Motor neuron (in vitro differentiated cells): ENCODE measurements around the gene IL9R. TPM values are rescaled to one million over a fixed set of nuclear protein-coding genes. Genes with fewer than 3 reads are reported as not detected.

Source experiments
- ATAC-seq, 8 experiments: fragments of 200-7000 bp; cut with Tn5 transposase; replicated peaks in 6 of 8; 2 replicates each; pipeline ENCODE4 v1.8.0; 2021; ENCODE audit warnings: mild to moderate bottlenecking in 8 of 8, moderate library complexity in 8 of 8
- H3K27ac ChIP-seq, 2 donors: fragments of 250-450 bp; sonication (Bioruptor Pico); 2 replicates each; pipeline ENCODE4 v1.9.0; 2021; ENCODE audit warnings: antibody characterized with exemption in 2 of 2, mild to moderate bottlenecking in 2 of 2, moderate library complexity in 1 of 2
- H3K4me1 ChIP-seq, 2 donors: fragments of 250-450 bp; sonication (Bioruptor Pico); replicated peaks in 1 of 2; 2 replicates each; pipeline ENCODE4 v1.6.1; 2021; ENCODE audit warnings: antibody characterized with exemption in 2 of 2, mild to moderate bottlenecking in 2 of 2, moderate library complexity in 1 of 2
- H3K4me3 ChIP-seq, 5 donors: fragments of 250-450 bp; sonication (Bioruptor Pico); 2 replicates each; pipeline ENCODE4 v1.9.0; 2021; ENCODE audit warnings: antibody characterized with exemption in 5 of 5, mild to moderate bottlenecking in 5 of 5, moderate library complexity in 4 of 5
- WGBS, 10 experiments: fragments of 450-650 bp; shearing (Covaris generic); methylation state at CpG; one replicate each; pipeline ENCODE4 v1.0.0; 2022; 5-methylcytosine and 5-hydroxymethylcytosine counted together
- in situ Hi-C, 9 experiments: fragments of 400-800 bp; cut with MboI; loops; one replicate each; pipeline ENCODE4 v1.15.0; 2021; ENCODE audit warnings: low sequenced_read_pairs in 9 of 9, low pct_unique_long_range_greater_than_20kb in 2 of 9; ENCODE audit not compliant: unreplicated experiment in 9 of 9
- total RNA-seq, 8 experiments: library from RNA; unstranded; fragments of 300-600 nt; gene quantifications; 2 replicates each; pipeline versions ENCODE4 v1.2.3 to v1.2.4, GENCODE V29; 2022

Gene IL9R, protein sequence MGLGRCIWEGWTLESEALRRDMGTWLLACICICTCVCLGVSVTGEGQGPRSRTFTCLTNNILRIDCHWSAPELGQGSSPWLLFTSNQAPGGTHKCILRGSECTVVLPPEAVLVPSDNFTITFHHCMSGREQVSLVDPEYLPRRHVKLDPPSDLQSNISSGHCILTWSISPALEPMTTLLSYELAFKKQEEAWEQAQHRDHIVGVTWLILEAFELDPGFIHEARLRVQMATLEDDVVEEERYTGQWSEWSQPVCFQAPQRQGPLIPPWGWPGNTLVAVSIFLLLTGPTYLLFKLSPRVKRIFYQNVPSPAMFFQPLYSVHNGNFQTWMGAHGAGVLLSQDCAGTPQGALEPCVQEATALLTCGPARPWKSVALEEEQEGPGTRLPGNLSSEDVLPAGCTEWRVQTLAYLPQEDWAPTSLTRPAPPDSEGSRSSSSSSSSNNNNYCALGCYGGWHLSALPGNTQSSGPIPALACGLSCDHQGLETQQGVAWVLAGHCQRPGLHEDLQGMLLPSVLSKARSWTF
- total RNA-seq: under 1 TPM in 4 of 8 experiments, not detected in 4; 0.28 to 0.46 (median 0.41) TPM

DNA sequence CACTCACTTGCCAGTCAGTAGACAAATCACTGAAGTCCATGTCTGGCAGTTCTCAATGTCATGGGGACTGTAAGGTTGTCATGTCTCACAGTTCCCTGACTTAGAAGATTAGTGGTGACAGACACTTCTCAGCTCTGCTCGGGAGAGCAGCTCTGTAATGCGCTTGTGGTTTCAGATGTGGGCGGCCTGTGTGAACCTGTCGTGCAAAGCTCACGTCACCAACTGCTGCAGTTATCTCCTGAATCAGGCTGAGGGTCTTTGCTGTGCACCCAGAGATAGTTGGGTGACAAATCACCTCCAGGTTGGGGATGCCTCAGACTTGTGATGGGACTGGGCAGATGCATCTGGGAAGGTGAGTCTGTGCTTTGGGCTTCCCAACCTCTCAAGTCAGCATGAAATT, at the start of gene IL9R:
TSS of gene IL9R (plus strand) at position 261 of the 400 bp plus-strand sequence. CDS start at position 325, 64 bp downstream.
- Histone ChIP-seq H3K4me3 (no peak within 1 kb of the TSS), H3K27ac (no peak within 1 kb of the TSS), H3K4me1 (no peaks in the 10 kb centered on the region)
- ATAC-seq: no peak
- 27 to 66% (median 45%) methylated on average over 2 to 4 of the region's 5 CpGs; no CpG with 5 or more reads in 7 of the 10 experiments for WGBS, 10 experiments
- in situ Hi-C loops: no loop called here

DNA sequence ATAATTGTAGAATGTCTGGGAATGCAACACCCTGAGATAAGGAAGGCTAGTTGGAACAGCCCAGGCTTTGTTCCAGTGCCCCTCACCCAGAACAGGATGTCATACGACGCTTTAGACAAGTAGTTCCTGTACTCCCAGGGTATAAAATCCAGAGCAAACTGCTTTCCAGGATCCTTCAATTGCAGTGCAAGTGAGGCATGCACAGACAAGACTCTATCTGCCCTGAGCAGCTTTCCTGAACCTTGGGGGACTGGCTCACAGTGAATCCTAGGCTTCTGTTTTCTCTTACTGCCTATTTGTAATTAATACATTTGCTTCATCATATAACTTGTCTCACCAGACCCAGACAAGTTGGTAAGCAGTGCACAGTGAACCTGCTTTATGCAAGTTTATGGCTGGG, 48.4 kb upstream of the IL9R start:
- peak in 1 of 8 experiments; percentile 20 for ATAC-seq
- WGBS, 10 experiments: 20 to 90% (median 53%) methylated on average over 1 to 2 of the region's 2 CpGs; no CpG with 5 or more reads in 4 of the 10 experiments

DNA sequence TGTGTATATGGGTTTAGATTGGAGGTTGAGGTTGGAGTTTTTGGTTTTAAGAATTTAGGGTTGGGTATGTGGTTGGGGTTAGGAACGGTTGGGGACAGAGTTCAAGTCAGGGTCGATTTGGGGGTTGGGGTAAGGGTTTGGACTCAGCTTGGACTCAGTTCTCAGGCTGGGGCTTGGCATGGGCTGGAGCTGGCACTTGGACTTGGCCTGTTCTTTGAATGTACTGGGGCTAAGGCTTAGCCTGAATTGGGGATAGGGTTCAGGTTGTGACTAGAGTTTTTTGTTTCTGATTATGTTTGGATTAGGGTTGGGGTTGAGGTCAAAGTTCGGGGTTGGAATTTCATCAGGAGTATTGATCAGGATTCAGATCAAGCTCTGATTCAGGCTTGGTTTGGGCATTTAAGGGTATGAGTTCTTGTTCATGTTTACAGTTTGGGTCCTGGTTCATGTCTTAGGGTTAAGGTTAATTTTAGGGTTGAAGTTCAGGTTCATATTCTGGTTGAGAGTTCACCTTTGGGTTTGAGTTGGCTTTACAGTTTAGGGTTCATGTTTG, 46.2 kb upstream of the IL9R start:
- Histone ChIP-seq H3K27ac (no peak overlapping the region), H3K4me1 (no peaks in the 10 kb centered on the region), H3K4me3 (no peak overlapping the region)
- ATAC-seq: no peak
- 17 to 100% (median 46%) methylated on average over 1 to 3 of the region's 3 CpGs; no CpG with 5 or more reads in 4 of the 10 experiments for WGBS, 10 experiments
- in situ Hi-C loops: no loop called here

More for the DNA sequence above, 48.4 kb upstream of the IL9R start:
- in situ Hi-C loops: no loop called here
- Histone ChIP-seq H3K4me3 (no peak overlapping the region), H3K4me1 (no peaks in the 10 kb centered on the region), H3K27ac (no peak overlapping the region)

DNA sequence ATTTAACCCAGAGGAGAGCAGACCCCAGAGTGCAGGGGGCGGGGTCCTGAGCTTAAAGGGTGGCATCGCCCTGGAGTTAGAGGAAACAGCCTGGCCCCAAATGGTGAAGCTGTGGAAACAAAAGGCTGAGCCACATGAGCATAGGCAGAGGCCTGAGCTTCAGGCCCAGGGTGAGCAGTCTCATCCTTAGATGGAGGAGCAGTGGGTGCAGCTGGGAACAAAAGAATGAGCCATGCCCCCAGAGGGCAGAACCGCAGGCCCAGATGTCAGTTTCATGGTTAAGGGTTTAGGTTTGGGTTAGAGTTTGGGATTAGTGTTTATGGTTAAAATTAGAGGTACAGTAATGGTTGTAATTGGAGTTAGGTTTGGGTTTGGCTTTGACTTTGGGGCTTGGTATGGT, 44.4 kb upstream of the IL9R start:
- H3K27ac ChIP-seq: no peak overlapping the region
- H3K4me1 ChIP-seq: no peaks in the 10 kb centered on the region
- 30 to 61% (median 40%) methylated on average over 2 to 3 of the region's 3 CpGs; no CpG with 5 or more reads in 4 of the 10 experiments for WGBS, 10 experiments
- in situ Hi-C loops: no loop called here
- ATAC-seq: no peak
- H3K4me3 ChIP-seq: no peak overlapping the region

DNA sequence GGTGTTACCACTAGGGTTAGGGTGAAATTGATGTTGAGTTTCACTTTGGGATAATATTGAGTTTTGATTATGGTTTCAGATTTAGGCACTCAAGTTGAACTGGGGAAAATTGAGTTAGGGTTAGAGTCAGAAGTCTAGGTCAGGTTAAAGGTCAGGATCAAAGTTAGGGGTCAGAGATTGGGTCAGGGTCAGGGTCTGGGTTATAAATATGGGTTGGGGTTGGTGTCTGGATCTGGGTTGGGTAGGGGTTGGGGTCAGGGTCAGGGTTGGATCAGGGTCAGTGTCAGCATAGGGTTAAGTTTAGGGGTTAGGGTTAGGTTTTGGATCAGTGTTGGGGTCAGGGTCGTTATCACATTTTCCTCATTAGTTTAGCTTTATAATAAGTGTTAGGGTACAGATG, 42.7 kb upstream of the IL9R start:
- H3K4me3 ChIP-seq: no peak overlapping the region
- 20% methylated on average over 1 of the region's 1 CpG; no CpG with 5 or more reads in 9 of the 10 experiments for WGBS, 10 experiments
- H3K27ac ChIP-seq: no peak overlapping the region
- H3K4me1 ChIP-seq: no peaks in the 10 kb centered on the region
- ATAC-seq: no peak
- in situ Hi-C loops: no loop called here

DNA sequence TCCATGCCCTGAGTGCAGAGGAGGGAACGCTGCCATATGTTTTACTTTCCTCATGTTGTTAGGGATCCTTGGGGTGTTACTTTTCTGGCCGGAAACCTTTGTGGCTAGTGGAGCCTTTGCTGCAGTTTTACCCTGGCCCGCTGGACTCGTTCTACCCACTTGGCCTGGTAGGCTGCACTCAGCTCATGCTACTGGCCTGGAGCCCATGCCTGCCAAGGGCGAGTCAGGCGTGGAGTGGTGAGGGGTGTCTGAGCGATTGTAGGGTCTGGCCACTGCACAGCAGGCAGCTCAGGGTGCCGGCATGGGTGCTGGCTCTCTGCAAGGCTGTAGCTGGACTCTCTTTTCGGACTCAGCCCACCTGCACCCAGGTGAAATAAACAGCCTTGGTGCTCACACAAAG, 41.4 kb upstream of the IL9R start:
- WGBS, 10 experiments: 76 to 100% (median 87%) methylated on average over 1 to 3 of the region's 9 CpGs; no CpG with 5 or more reads in 5 of the 10 experiments
- no peak overlapping the region for H3K27ac ChIP-seq
- ATAC-seq: no peak
- H3K4me1 ChIP-seq: no peaks in the 10 kb centered on the region
- in situ Hi-C loops: no loop called here
- H3K4me3 ChIP-seq: no peak overlapping the region

DNA sequence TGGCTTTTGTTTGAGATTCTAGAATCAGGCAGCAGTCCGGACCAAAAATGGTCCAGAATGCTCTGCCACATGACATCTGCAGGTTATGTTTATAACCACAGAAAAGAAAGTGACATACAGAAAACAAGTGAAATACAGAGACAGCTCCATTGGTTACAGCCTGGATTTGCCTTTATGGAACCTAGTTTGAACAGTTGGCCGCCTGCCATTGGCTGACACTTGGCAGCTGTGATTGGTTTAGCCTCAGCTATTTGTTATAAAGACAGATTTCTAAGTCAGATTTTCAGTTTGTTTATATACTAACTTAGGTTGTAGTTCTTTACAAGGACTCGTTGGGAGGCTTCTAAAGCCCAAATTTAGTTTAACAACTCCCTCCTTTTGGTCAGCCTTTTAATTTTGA, 40.8 kb upstream of the IL9R start:
- Histone ChIP-seq H3K4me1 (no peaks in the 10 kb centered on the region), H3K27ac (no peak overlapping the region), H3K4me3 (no peak overlapping the region)
- no peak for ATAC-seq
- in situ Hi-C loops: no loop called here
- WGBS, 10 experiments: 28 to 66% (median 40%) methylated on average over 1 to 3 of the region's 3 CpGs; no CpG with 5 or more reads in 3 of the 10 experiments

- no peak overlapping the region for H3K4me3 ChIP-seq
- no peaks in the 10 kb centered on the region for H3K4me1 ChIP-seq
- ATAC-seq: no peak
- H3K27ac ChIP-seq: no peak overlapping the region
- in situ Hi-C loops: no loop called here
- WGBS, 10 experiments: 16 to 60% (median 50%) methylated on average over 1 to 5 of the region's 7 CpGs; no CpG with 5 or more reads in 4 of the 10 experiments
These were observed 39.7 kb upstream of the IL9R start for GRCh38 chrX:155957843-155958242.

DNA sequence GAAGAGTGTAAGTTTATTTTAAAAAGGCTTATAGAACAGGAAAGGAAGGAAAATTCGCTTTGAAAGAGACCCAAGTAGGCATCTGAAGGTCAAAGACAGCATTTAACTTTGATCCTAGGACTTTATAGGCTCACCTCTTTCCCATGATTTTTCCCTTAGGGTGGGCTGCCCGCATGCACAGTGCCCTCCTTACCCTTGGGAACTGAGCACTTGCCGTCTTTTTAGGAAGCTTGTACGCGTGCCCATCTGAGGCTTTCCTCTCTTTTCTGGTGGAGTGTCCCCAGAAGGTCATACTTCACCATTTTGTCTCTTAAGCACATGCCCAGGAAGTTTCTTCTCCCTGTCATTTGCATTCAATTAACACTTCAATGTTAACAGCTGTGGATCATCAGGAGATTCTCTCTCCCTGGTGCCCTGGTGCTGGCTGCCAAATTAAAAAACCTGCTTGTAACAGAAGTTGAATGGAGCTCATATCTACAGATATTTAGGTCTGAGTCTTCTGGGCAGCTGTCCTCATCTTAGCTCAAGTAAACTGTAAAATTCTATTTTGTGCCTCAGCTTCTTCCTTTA, 38.4 kb upstream of the IL9R start:
- no peak overlapping the region for H3K4me3 ChIP-seq
- peak in 3 of 8 experiments; percentile 33 to 57 (median 36) for ATAC-seq
- WGBS, 10 experiments: 0 to 59% (median 16%) methylated on average over 1 to 5 of the region's 5 CpGs; no CpG with 5 or more reads in 1 of the 10 experiments
- no peaks in the 10 kb centered on the region for H3K4me1 ChIP-seq
- no peak overlapping the region for H3K27ac ChIP-seq
- in situ Hi-C loops: no loop called here

- 0 to 50% (median 36%) methylated on average over 1 of the region's 1 CpG; no CpG with 5 or more reads in 5 of the 10 experiments for WGBS, 10 experiments
- no peak for ATAC-seq
- H3K27ac ChIP-seq: no peak overlapping the region
- no peaks in the 10 kb centered on the region for H3K4me1 ChIP-seq
- in situ Hi-C loops: no loop called here
- no peak overlapping the region for H3K4me3 ChIP-seq
These were observed 34.6 kb upstream of the IL9R start for GRCh38 chrX:155962906-155963305.

- ATAC-seq: peak in 3 of 8 experiments; percentile 71 to 94 (median 75)
- Histone ChIP-seq H3K27ac (no peak overlapping the region), H3K4me3 (no peak overlapping the region), H3K4me1 (no peaks in the 10 kb centered on the region)
- 5 to 60% (median 22%) methylated on average over 2 to 8 of the region's 8 CpGs; no CpG with 5 or more reads in 2 of the 10 experiments for WGBS, 10 experiments
- in situ Hi-C loops: no loop called here
These were observed 30.6 kb upstream of the IL9R start for GRCh38 chrX:155966876-155967275.

GRCh38 chrX:155967653-155968325, 29.7 kb upstream of the IL9R start:
- ATAC-seq: peak in 2 of 8 experiments; percentile 79 to 81
- in situ Hi-C loops: no loop called here
- H3K27ac ChIP-seq: no peak overlapping the region
- no peak overlapping the region for H3K4me3 ChIP-seq
- H3K4me1 ChIP-seq: no peaks in the 10 kb centered on the region
- 0 to 65% (median 40%) methylated on average over 1 to 3 of the region's 3 CpGs; no CpG with 5 or more reads in 3 of the 10 experiments for WGBS, 10 experiments

- H3K27ac ChIP-seq: no peak overlapping the region
- peak in 2 of 8 experiments; percentile 38 to 39 for ATAC-seq
- no peaks in the 10 kb centered on the region for H3K4me1 ChIP-seq
- in situ Hi-C loops: no loop called here
- H3K4me3 ChIP-seq: no peak overlapping the region
- WGBS, 10 experiments: 50% methylated on average over 1 of the region's 1 CpG; no CpG with 5 or more reads in 9 of the 10 experiments
These were observed 29.2 kb upstream of the IL9R start for GRCh38 chrX:155968326-155968661.
